Suprapubic skin (tissue), 4 donors: ENCODE data around the gene CPA1.

Experiments
- POLR2A ChIP-seq, 2 donors: fragments of 450-650 bp; IDR thresholded peaks; one replicate each; pipeline ENCODE4 v1.6.1; 2017; ENCODE audit warnings: antibody characterized with exemption in 2 of 2, mild to moderate bottlenecking in 2 of 2, moderate library complexity in 2 of 2
- POLR2AphosphoS5 ChIP-seq, 3 donors: sonication (generic); formaldehyde crosslinking; IDR thresholded peaks; one replicate each; pipeline ENCODE4 v1.6.1; 2017; ENCODE audit warnings: antibody characterized with exemption in 3 of 3
- TF ChIP-seq, protein P1 (sequence below), 2 donors: fragments of 200-600 bp in 1 of 2; fragments of 450-650 bp in 1 of 2; sonication (generic) in 1 of 2; IDR thresholded peaks; one replicate each; pipeline ENCODE4 v1.5.1; 2016 to 2019; ENCODE audit warnings: antibody characterized with exemption in 2 of 2, mild to moderate bottlenecking in 1 of 2, moderate library complexity in 1 of 2

DNA sequence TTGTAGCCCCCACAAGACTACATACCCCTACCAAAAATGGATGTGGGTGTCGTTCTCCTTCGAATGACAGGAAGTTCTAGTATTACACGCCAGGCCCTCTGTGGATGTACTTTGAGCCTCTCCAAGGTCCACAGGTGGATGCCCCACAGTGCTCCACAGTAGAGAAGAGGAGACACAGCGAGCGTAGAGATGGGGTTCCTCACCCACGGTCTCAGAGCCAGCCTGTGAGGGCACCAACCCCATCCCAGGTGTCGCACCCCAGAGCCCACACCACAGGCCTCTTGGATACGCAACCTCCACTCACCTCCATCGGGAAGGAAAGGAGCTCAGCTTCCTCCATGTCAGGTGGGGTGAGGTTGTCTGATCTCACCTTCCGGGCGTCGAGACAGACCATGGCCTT is 33.4 kb upstream of the CPA1 start:
- TF ChIP-seq, protein P1, sequence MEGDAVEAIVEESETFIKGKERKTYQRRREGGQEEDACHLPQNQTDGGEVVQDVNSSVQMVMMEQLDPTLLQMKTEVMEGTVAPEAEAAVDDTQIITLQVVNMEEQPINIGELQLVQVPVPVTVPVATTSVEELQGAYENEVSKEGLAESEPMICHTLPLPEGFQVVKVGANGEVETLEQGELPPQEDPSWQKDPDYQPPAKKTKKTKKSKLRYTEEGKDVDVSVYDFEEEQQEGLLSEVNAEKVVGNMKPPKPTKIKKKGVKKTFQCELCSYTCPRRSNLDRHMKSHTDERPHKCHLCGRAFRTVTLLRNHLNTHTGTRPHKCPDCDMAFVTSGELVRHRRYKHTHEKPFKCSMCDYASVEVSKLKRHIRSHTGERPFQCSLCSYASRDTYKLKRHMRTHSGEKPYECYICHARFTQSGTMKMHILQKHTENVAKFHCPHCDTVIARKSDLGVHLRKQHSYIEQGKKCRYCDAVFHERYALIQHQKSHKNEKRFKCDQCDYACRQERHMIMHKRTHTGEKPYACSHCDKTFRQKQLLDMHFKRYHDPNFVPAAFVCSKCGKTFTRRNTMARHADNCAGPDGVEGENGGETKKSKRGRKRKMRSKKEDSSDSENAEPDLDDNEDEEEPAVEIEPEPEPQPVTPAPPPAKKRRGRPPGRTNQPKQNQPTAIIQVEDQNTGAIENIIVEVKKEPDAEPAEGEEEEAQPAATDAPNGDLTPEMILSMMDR (IDR thresholded peaks at IDR 0.05), result no peak
- no peak for TF ChIP-seq POLR2A (IDR thresholded peaks at IDR 0.05)
- TF ChIP-seq POLR2AphosphoS5 (IDR thresholded peaks at IDR 0.05), result no peak
